Neutrophil (primary cell): ENCODE data around the gene INPP4B.

ENCODE experiments used
- H3K27ac ChIP-seq: fragments of 200-600 bp; sonication (generic); 2 replicates; pipeline ENCODE4 v1.5.1; 2016; ENCODE audit warnings: mild to moderate bottlenecking, moderate library complexity
- H3K27me3 ChIP-seq: fragments of 200-600 bp; sonication (generic); 2 replicates; pipeline ENCODE4 v1.6.0; 2016; ENCODE audit warnings: mild to moderate bottlenecking
- H3K36me3 ChIP-seq: fragments of 200-600 bp; sonication (generic); 2 replicates; pipeline ENCODE4 v1.5.1; 2017
- H3K4me1 ChIP-seq, 2 experiments: fragments of 200-600 bp in 1 of 2; sonication (generic) in 1 of 2; 1 replicate in 1 of 2; 2 replicates in 1 of 2; pipeline versions ENCODE4 v1.5.1 to v1.6.1; 2013 to 2016; ENCODE audit warnings: low read depth in 1 of 2, low read length in 1 of 2, mild to moderate bottlenecking in 1 of 2, moderate library complexity in 1 of 2; ENCODE audit not compliant: control insufficient read depth in 1 of 2, insufficient read depth in 1 of 2
- H3K4me3 ChIP-seq, 2 experiments: fragments of 200-600 bp in 1 of 2; sonication (generic) in 1 of 2; 1 replicate in 1 of 2; 2 replicates in 1 of 2; pipeline ENCODE4 v1.5.1; 2013 to 2016; ENCODE audit warnings: low read depth in 1 of 2, low read length in 1 of 2, mild to moderate bottlenecking in 1 of 2, moderate library complexity in 1 of 2
- H3K9me3 ChIP-seq: fragments of 200-600 bp; sonication (generic); 2 replicates; pipeline ENCODE4 v1.5.1; 2016
- TF ChIP-seq, protein P1 (sequence below): fragments of 200-600 bp; sonication (generic); IDR thresholded peaks from 2 replicates; pipeline ENCODE4 v1.5.1; 2016; ENCODE audit warnings: antibody characterized with exemption

The INPP4B gene

DNA sequence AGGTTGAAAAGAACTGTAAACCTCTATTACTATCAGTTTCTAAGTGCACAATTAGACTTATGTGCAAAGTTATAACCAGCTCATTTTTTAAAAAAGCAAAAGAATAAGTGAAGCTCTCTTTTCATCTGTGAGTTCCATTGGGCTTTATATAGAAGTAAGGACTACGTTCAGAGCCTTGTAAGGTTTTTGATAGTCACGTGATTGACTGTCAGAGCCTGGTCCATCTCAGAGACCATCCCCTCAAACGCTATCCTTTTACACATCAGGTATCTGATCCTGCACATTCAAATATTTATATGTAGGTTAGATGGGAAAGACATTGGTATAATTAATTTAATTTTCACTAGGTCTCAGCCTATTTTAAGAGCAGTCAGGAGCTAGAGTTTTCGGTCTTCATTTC is 279.3 kb downstream of the INPP4B start:
- no peaks in the 10 kb centered on the region for H3K27me3 ChIP-seq
- no peaks in the 10 kb centered on the region for H3K4me1 ChIP-seq
- TF ChIP-seq, protein P1, sequence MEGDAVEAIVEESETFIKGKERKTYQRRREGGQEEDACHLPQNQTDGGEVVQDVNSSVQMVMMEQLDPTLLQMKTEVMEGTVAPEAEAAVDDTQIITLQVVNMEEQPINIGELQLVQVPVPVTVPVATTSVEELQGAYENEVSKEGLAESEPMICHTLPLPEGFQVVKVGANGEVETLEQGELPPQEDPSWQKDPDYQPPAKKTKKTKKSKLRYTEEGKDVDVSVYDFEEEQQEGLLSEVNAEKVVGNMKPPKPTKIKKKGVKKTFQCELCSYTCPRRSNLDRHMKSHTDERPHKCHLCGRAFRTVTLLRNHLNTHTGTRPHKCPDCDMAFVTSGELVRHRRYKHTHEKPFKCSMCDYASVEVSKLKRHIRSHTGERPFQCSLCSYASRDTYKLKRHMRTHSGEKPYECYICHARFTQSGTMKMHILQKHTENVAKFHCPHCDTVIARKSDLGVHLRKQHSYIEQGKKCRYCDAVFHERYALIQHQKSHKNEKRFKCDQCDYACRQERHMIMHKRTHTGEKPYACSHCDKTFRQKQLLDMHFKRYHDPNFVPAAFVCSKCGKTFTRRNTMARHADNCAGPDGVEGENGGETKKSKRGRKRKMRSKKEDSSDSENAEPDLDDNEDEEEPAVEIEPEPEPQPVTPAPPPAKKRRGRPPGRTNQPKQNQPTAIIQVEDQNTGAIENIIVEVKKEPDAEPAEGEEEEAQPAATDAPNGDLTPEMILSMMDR = no peak
- H3K9me3 ChIP-seq = no peaks in the 10 kb centered on the region
- no peaks in the 10 kb centered on the region for H3K36me3 ChIP-seq
- H3K4me3 ChIP-seq = no peak overlapping the region
- H3K27ac ChIP-seq = no peak overlapping the region

DNA sequence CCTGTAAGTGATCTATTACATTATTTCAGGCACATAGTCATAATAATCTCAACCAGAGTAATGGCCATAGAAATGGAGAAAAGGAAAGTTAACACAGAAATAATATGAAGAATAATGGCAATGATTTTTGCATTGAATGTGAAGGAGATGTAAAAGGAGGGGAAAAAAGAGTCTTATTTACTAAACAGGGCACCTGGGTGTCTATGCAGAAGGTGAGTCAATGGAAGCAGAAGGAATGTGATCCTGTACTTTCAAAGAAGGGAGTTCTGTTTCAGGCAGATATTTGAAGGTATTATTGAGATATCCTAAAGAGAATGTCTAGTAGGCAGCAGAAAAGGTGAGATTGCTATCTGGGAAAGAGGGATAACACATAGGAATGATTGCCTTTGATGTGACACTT is 279.9 kb downstream of the INPP4B start:
- Histone ChIP-seq H3K9me3 (no peaks in the 10 kb centered on the region), H3K36me3 (no peaks in the 10 kb centered on the region), H3K4me1 (no peaks in the 10 kb centered on the region), H3K4me3 (no peak overlapping the region), H3K27me3 (no peaks in the 10 kb centered on the region), H3K27ac (no peak overlapping the region)
- TF ChIP-seq, protein P1 = no peak

DNA sequence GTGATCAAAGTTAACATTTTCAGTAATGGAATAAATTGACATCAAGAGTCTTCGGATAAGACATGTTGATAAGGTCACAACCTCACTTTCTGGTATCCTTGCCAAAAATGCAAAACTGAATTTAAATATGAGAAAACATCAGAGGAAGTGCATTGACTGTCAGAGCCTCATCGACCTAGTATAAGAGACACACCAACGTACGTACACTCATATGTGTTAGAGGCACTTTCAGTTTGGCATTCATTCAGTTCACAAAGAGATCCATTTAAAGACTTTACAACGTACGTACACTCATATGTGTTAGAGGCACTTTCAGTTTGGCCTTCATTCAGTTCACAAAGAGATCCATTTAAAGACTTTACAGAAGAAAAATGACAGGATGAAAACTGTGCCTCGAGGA is 280.3 kb downstream of the INPP4B start:
- Histone ChIP-seq H3K4me3 (no peak overlapping the region), H3K36me3 (no peaks in the 10 kb centered on the region), H3K4me1 (no peaks in the 10 kb centered on the region), H3K9me3 (no peaks in the 10 kb centered on the region), H3K27me3 (no peaks in the 10 kb centered on the region), H3K27ac (no peak overlapping the region)
- TF ChIP-seq, protein P1 = no peak

DNA sequence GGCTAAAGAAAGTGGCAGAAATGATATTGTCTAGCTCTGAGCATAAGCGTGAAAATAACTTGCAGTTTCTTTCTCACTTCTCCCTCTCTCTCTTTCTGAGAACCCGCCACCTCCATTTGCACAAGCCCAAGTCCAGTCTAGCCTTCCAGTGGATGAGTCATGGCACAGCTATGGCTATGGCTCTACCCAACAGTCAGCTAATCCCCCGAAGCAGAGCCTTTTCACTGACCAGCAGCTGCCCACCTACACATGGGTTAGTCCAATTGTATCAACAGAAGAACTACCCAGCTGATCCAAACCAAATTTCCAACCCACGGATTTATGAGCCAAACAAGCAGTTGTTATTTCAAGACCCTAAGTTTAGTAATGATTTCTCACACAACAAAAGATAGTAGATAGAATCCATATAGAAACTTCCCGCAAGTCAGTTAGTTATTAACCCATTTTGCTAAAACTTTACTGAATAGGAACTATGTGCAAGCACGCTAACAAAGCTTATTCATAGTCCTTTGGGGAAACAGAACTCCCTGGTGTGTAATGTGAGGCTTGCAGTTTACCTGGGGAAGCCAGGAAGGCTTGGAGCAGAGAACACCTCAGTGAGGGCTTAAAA is 282.3 kb downstream of the INPP4B start:
- H3K4me1 ChIP-seq = no peaks in the 10 kb centered on the region
- H3K36me3 ChIP-seq = no peaks in the 10 kb centered on the region
- no peak overlapping the region for H3K4me3 ChIP-seq
- no peaks in the 10 kb centered on the region for H3K9me3 ChIP-seq
- no peaks in the 10 kb centered on the region for H3K27me3 ChIP-seq
- H3K27ac ChIP-seq = no peak overlapping the region
- TF ChIP-seq, protein P1 = no peak

DNA sequence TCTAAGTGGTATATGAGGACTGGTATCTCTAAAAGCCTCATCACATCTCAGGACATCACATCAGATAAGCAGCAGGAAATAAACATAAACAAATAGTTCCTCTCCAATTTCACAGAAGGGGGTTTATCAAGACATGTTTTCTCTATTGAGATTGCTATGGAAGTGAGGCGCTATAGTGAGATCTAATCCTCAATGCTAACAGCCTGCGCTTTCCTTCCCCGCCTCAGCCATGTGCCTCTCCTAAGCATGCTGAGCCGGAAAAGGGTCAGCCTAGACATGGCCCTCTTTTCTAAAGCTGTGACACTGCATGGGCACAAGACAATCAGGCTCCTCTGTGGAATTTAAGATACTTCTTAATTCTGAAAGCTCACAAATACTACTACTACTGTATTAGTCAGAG is 286.1 kb downstream of the INPP4B start:
- TF ChIP-seq, protein P1 = no peak
- Histone ChIP-seq H3K4me3 (no peak overlapping the region), H3K27me3 (no peaks in the 10 kb centered on the region), H3K4me1 (no peaks in the 10 kb centered on the region), H3K36me3 (no peaks in the 10 kb centered on the region), H3K9me3 (no peaks in the 10 kb centered on the region), H3K27ac (no peak overlapping the region)

DNA sequence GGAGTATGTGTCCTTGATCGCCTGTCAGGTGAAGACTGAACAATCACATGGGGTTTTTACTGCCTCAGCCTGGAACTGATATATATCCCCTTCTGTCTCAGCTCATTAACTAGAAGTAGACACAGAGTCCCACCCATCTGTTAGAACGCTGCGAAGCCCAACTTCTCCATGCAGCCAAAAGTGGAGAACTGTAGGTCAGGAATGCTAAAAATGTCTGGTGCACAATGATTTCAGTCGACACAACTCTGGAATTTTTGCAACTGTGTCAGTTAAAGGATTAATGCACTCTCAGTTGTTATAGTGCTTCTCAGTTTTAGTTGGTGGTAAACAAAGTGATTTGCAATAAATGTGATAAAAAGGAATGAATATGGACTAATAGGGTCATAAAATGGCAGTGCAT is 287.2 kb downstream of the INPP4B start:
- TF ChIP-seq, protein P1 = no peak
- Histone ChIP-seq H3K9me3 (no peaks in the 10 kb centered on the region), H3K27ac (no peak overlapping the region), H3K36me3 (no peaks in the 10 kb centered on the region), H3K4me1 (no peaks in the 10 kb centered on the region), H3K27me3 (no peaks in the 10 kb centered on the region), H3K4me3 (no peak overlapping the region)
